HepG2 (cell line): ENCODE measurements around the gene MGMT. TPM values are rescaled to one million over a fixed set of nuclear protein-coding genes. Genes with fewer than 3 reads are reported as not detected.

Experiments used
- ATAC-seq: fragments of 200-7000 bp; cut with Tn5 transposase; 3 replicates; pipeline ENCODE4 v1.9.1; 2020; ENCODE audit warnings: mild to moderate bottlenecking, moderate library complexity
- BruUV-seq: library from RNA; stranded (reverse); fragments of 400-500 nt; replicated peaks from 2 replicates; lab custom pipeline; 2021; lab: Mats Ljungman, UMichigan
- CTCF ChIA-PET: fragments of 300-600 bp; formaldehyde crosslinking; extraction: SDS; loops from one replicate; lab custom pipeline; 2021; ENCODE audit warnings: low total read pairs, inconsistent platforms, low intra/inter-chr PET ratio; lab: Yijun Ruan, JAX
- POLR2A ChIA-PET: fragments of 350-600 bp; sonication (Branson Sonifier 250); formaldehyde crosslinking; loops from one replicate; lab custom pipeline; 2020; ENCODE audit warnings: antibody characterized with exemption, inconsistent platforms; lab: Yijun Ruan, JAX
- DNase-seq: peaks from one replicate; pipeline ENCODE4 v3.0.0-alpha.2; 2015; ENCODE audit warnings: low spot score
- FAIRE-seq: peaks from 3 replicates; lab custom pipeline; 2011; peaks lifted over from hg19 to GRCh38; lab: Jason Lieb, UNC
- H2AFZ ChIP-seq: one replicate; pipeline ENCODE4 v1.6.1; 2011; ENCODE audit warnings: low read length, inconsistent platforms
- H3K27ac ChIP-seq: fragments of 300-600 bp; 3 replicates; pipeline ENCODE4 v1.8.0; 2011; ENCODE audit warnings: mixed run types, mild to moderate bottlenecking, mixed read lengths, low read length, inconsistent platforms; ENCODE audit not compliant: insufficient read depth; ENCODE audit errors: extremely low read length
- H3K27me3 ChIP-seq, 2 experiments: fragments of 200-600 bp in 1 of 2; 2 replicates in 1 of 2; 3 replicates in 1 of 2; pipeline versions ENCODE4 v1.6.0 to v1.8.0; 2011; ENCODE audit warnings: low read length in 2 of 2, mild to moderate bottlenecking in 2 of 2, moderate library complexity in 2 of 2, inconsistent platforms in 1 of 2; ENCODE audit not compliant: insufficient read depth in 2 of 2, control insufficient read depth in 1 of 2
- H3K36me3 ChIP-seq, 2 experiments: fragments of 200-600 bp in 1 of 2; replicated peaks in 1 of 2; 2 replicates in 1 of 2; 3 replicates in 1 of 2; pipeline versions ENCODE4 v1.5.1 to v1.8.0; 2011; ENCODE audit warnings: low read length in 2 of 2, inconsistent platforms in 1 of 2; ENCODE audit not compliant: insufficient read depth in 2 of 2, control insufficient read depth in 1 of 2
- H3K4me1 ChIP-seq: 2 replicates; pipeline ENCODE4 v1.5.1; 2012; ENCODE audit warnings: low read length, inconsistent platforms; ENCODE audit not compliant: insufficient read depth
- H3K4me2 ChIP-seq: 2 replicates; pipeline ENCODE4 v1.6.0; 2011; ENCODE audit warnings: low read depth, low read length, inconsistent platforms
- H3K4me3 ChIP-seq, 3 experiments: fragments of 200-600 bp in 1 of 3; sonication (generic), shearing (Covaris generic) in 1 of 3; replicated peaks in 1 of 3; 2 replicates each; pipeline ENCODE4 v1.5.1; 2011 to 2016; ENCODE audit warnings: low read length in 3 of 3, inconsistent platforms in 2 of 3, low read depth in 2 of 3, mild to moderate bottlenecking in 2 of 3, control low read depth in 1 of 3, mixed read lengths in 1 of 3; ENCODE audit not compliant: insufficient read depth in 1 of 3
- H3K79me2 ChIP-seq: one replicate; pipeline ENCODE4 v1.6.1; 2011; ENCODE audit warnings: low read length, inconsistent platforms; ENCODE audit not compliant: insufficient read depth
- H3K9ac ChIP-seq: 2 replicates; pipeline ENCODE4 v1.6.0; 2011; ENCODE audit warnings: mild to moderate bottlenecking, low read depth, low read length, inconsistent platforms; ENCODE audit not compliant: insufficient read depth
- H3K9me3 ChIP-seq: 2 replicates; pipeline ENCODE4 v1.5.1; 2012; ENCODE audit warnings: mild to moderate bottlenecking, low read length
- H4K20me1 ChIP-seq: 2 replicates; pipeline ENCODE4 v1.6.0; 2011; ENCODE audit warnings: inconsistent platforms, mild to moderate bottlenecking, low read length, moderate library complexity; ENCODE audit not compliant: insufficient read depth
- CREB3 ChIP-seq: sonication (generic); formaldehyde crosslinking; IDR thresholded peaks from 2 replicates; pipeline ENCODE4 v1.5.0; 2020; ENCODE audit warnings: missing genetic modification reagents
- HNRNPL ChIP-seq: fragments of 200-400 bp; formaldehyde crosslinking; IDR thresholded peaks from 2 replicates; pipeline ENCODE4 v1.6.1; 2017; ENCODE audit warnings: mild to moderate bottlenecking, low read depth, low read length
- KDM4B ChIP-seq: sonication (generic); formaldehyde crosslinking; IDR thresholded peaks from 2 replicates; pipeline ENCODE4 v1.4.0; 2020; ENCODE audit warnings: missing genetic modification reagents
- KIAA2018 ChIP-seq: sonication (generic); formaldehyde crosslinking; IDR thresholded peaks from 2 replicates; pipeline ENCODE4 v1.5.0; 2020; ENCODE audit warnings: mild to moderate bottlenecking, missing genetic modification reagents, borderline replicate concordance
- KLF6 ChIP-seq: IDR thresholded peaks from 2 replicates; pipeline ENCODE4 v1.8.0; 2016; ENCODE audit warnings: missing biosample characterization, missing genetic modification reagents
- NCOA5 ChIP-seq: sonication (generic); formaldehyde crosslinking; IDR thresholded peaks from 2 replicates; pipeline ENCODE4 v1.4.0; 2020; ENCODE audit warnings: missing genetic modification reagents
- PHF5A ChIP-seq: IDR thresholded peaks from one replicate; pipeline ENCODE4 v1.6.1; 2018; ENCODE audit warnings: low read depth, missing genetic modification reagents; ENCODE audit not compliant: unreplicated experiment
- SIX4 ChIP-seq: sonication (generic); formaldehyde crosslinking; IDR thresholded peaks from 2 replicates; pipeline ENCODE4 v1.4.0; 2020; ENCODE audit warnings: missing genetic modification reagents
- ZMYM2 ChIP-seq: sonication (generic); formaldehyde crosslinking; IDR thresholded peaks from 2 replicates; pipeline ENCODE4 v1.8.0; 2022; ENCODE audit warnings: mild to moderate bottlenecking, missing genetic modification reagents
- WGBS: methylation state at CpG from one replicate; pipeline ENCODE4 v1.1.6; 2017; ENCODE audit warnings: low lambda C conversion rate; 5-methylcytosine and 5-hydroxymethylcytosine counted together
- in situ Hi-C: cut with HindIII; loops from 2 replicates; pipeline ENCODE4 v1.10.0; 2017; ENCODE audit warnings: low pct_unique_long_range_greater_than_20kb; ENCODE audit not compliant: extremely low pct_ligation_motif_present
- intact Hi-C: fragments of 100-400 bp; cut with micrococcal nuclease; formaldehyde crosslinking; loops from one replicate; pipeline ENCODE4 v1.10.0; 2022; ENCODE audit not compliant: unreplicated experiment
- polyA plus RNA-seq, 8 experiments: library from polyadenylated mRNA; depleted of rRNA in 3 of 8; stranded (reverse) in 7 of 8; unstranded in 1 of 8; fragments of >200 nt; fragmentation: Illumina TruSeq in 4 of 8; extraction: Trizol in 4 of 8; gene quantifications; 2 replicates each; pipeline versions ENCODE4 v1.2.1 to v1.2.3, GENCODE V29; 2011 to 2016; ENCODE audit warnings: low read depth in 4 of 8, missing spikeins in 1 of 8, mixed read lengths in 1 of 8; ENCODE audit not compliant: insufficient read depth in 1 of 8
- total RNA-seq, 5 experiments: library from RNA; depleted of rRNA; stranded (reverse); fragments of >200 nt; fragmentation: Illumina TruSeq; extraction: Trizol; gene quantifications; 2 replicates each; pipeline ENCODE4 v1.2.3, GENCODE V29; 2016; ENCODE audit warnings: low read depth in 1 of 5
- TF ChIP-seq, protein P1 (sequence below): sonication (generic); formaldehyde crosslinking; IDR thresholded peaks from 2 replicates; pipeline ENCODE4 v1.5.0; 2020; ENCODE audit warnings: mild to moderate bottlenecking, missing genetic modification reagents
- TF ChIP-seq, protein P2 (sequence below): sonication (generic); formaldehyde crosslinking; IDR thresholded peaks from 2 replicates; pipeline ENCODE4 v1.5.0; 2020; ENCODE audit warnings: missing genetic modification reagents, mild to moderate bottlenecking, borderline replicate concordance
- TF ChIP-seq, protein P3 (sequence below): sonication (generic); formaldehyde crosslinking; IDR thresholded peaks from 2 replicates; pipeline ENCODE4 v1.5.0; 2020; ENCODE audit warnings: missing genetic modification reagents, mild to moderate bottlenecking, borderline replicate concordance

MGMT gene
- total and polyA plus RNA-seq, 2 of the 13 experiments (the other 11 are each of a cell fraction or from before 2014, with no cell fraction given): 12.0 to 19.5 TPM

- peaks cover 11% of the 10 kb centered on the region for H3K4me1 ChIP-seq
- H3K9me3 ChIP-seq: peaks cover 13% of the 10 kb centered on the region; the same call in 1 of the 2 replicates
- CTCF ChIA-PET: no interaction called here
- H4K20me1 ChIP-seq: no peaks in the 10 kb centered on the region
- no peaks in the 10 kb centered on the region for H3K79me2 ChIP-seq
- DNase-seq: no peak
- no peaks in the 10 kb centered on the region for H3K36me3 ChIP-seq
- WGBS: 88% methylated on average over 14 of the region's 14 CpGs
- POLR2A ChIA-PET: interaction anchor here (0.9 kb wide), 1 partner anchor 60 kb away, joined by 3 read pairs; no protein-coding TSS in a partner anchor
- no peak for FAIRE-seq
- H3K4me2 ChIP-seq: no peak overlapping the region
- no peak overlapping the region for H3K4me3 ChIP-seq
- no peak overlapping the region for H3K9ac ChIP-seq
- no TSS peak for BruUV-seq
- in situ Hi-C loops (no loop called here), intact Hi-C loops (no loop called here)
- no peaks in the 10 kb centered on the region for H3K27me3 ChIP-seq
- no peak overlapping the region for H3K27ac ChIP-seq
- ATAC-seq: no peak
- no peak overlapping the region for H2AFZ ChIP-seq
- TF ChIP-seq HNRNPL (no peak), NCOA5 (CRISPR knock-in tag) (no peak), SIX4 (CRISPR knock-in tag) (no peak), KLF6 (CRISPR knock-in tag) (no peak), ZMYM2 (CRISPR knock-in tag) (no peak), KIAA2018 (CRISPR knock-in tag) (no peak), KDM4B (no peak), CREB3 (CRISPR knock-in tag) (no peak), PHF5A (CRISPR knock-in tag) (no peak)
- TF ChIP-seq, protein P1, sequence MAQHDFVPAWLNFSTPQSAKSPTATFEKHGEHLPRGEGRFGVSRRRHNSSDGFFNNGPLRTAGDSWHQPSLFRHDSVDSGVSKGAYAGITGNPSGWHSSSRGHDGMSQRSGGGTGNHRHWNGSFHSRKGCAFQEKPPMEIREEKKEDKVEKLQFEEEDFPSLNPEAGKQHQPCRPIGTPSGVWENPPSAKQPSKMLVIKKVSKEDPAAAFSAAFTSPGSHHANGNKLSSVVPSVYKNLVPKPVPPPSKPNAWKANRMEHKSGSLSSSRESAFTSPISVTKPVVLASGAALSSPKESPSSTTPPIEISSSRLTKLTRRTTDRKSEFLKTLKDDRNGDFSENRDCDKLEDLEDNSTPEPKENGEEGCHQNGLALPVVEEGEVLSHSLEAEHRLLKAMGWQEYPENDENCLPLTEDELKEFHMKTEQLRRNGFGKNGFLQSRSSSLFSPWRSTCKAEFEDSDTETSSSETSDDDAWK (CRISPR knock-in tag): no peak
- TF ChIP-seq, protein P2, sequence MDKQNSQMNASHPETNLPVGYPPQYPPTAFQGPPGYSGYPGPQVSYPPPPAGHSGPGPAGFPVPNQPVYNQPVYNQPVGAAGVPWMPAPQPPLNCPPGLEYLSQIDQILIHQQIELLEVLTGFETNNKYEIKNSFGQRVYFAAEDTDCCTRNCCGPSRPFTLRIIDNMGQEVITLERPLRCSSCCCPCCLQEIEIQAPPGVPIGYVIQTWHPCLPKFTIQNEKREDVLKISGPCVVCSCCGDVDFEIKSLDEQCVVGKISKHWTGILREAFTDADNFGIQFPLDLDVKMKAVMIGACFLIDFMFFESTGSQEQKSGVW (CRISPR knock-in tag): no peak
- TF ChIP-seq, protein P3, sequence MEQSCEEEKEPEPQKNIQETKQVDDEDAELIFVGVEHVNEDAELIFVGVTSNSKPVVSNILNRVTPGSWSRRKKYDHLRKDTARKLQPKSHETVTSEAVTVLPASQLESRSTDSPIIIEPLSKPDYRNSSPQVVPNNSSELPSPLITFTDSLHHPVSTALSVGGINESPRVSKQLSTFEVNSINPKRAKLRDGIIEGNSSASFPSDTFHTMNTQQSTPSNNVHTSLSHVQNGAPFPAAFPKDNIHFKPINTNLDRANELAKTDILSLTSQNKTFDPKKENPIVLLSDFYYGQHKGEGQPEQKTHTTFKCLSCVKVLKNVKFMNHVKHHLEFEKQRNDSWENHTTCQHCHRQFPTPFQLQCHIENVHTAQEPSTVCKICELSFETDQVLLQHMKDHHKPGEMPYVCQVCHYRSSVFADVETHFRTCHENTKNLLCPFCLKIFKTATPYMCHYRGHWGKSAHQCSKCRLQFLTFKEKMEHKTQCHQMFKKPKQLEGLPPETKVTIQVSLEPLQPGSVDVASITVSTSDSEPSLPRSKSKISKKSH (CRISPR knock-in tag): no peak
Observed at GRCh38 chr10:129530581-129530980, 63.5 kb downstream of the MGMT start.
